HCT116 (cell line): ENCODE measurements around the gene LYRM7.

Experiments used
- ATF3 ChIP-seq: IDR thresholded peaks from 2 replicates; pipeline ENCODE4 v1.6.1; 2012
- CTCF ChIP-seq, 3 experiments: fragments of 200-600 bp in 1 of 3; sonication (generic) in 1 of 3; IDR thresholded peaks in 2 of 3; conservative IDR thresholded peaks in 1 of 3; 2 replicates each; pipeline ENCODE4 v1.5.1; 2012 to 2017; ENCODE audit warnings: low read depth in 2 of 3, low read length in 2 of 3, antibody characterized with exemption in 1 of 3, borderline replicate concordance in 1 of 3, control low read depth in 1 of 3, mild to moderate bottlenecking in 1 of 3, mixed read lengths in 1 of 3, mixed run types in 1 of 3, moderate library complexity in 1 of 3; ENCODE audit not compliant: insufficient read depth in 1 of 3
- EZH2 ChIP-seq: fragments of 200-600 bp; sonication (generic); IDR thresholded peaks from 2 replicates; pipeline ENCODE4 v1.6.1; 2017; ENCODE audit warnings: antibody characterized with exemption, mixed run types
- JUND ChIP-seq: IDR thresholded peaks from 2 replicates; pipeline ENCODE4 v1.6.1; 2012
- MAX ChIP-seq: IDR thresholded peaks from 2 replicates; pipeline ENCODE4 v1.6.1; 2012
- POLR2A ChIP-seq: IDR thresholded peaks from 2 replicates; pipeline ENCODE4 v1.7.0; 2011; ENCODE audit warnings: borderline replicate concordance; ENCODE audit not compliant: insufficient read depth, insufficient read length; ENCODE audit errors: extremely low read depth
- RAD21 ChIP-seq: IDR thresholded peaks from 2 replicates; pipeline ENCODE4 v1.6.1; 2012; ENCODE audit warnings: low read depth, mild to moderate bottlenecking
- REST ChIP-seq: IDR thresholded peaks from 2 replicates; pipeline ENCODE4 v1.6.1; 2012; ENCODE audit warnings: low read depth
- ZBTB33 ChIP-seq: IDR thresholded peaks from 2 replicates; pipeline ENCODE4 v1.6.1; 2011; ENCODE audit warnings: mild to moderate bottlenecking, low read length, moderate library complexity; ENCODE audit not compliant: insufficient replicate concordance; ENCODE audit errors: extremely low read depth

GRCh38 chr5:131239686-131240085 is 68.9 kb downstream of the LYRM7 start:
- TF ChIP-seq MAX = no peak
- no peak for TF ChIP-seq EZH2
- TF ChIP-seq CTCF (IDR thresholded peaks at IDR 0.05 in 2 of 3, conservative IDR thresholded peaks at IDR 0.05 in 1 of 3; ENCODE audit: borderline replicate concordance in 1 of 3, insufficient read depth in 1 of 3, low read depth in 2 of 3, low read length in 2 of 3) = no peak
- no peak for TF ChIP-seq ATF3
- no peak for TF ChIP-seq RAD21
- no peak for TF ChIP-seq ZBTB33
- TF ChIP-seq JUND = no peak
- TF ChIP-seq REST = no peak
- no peak for TF ChIP-seq POLR2A
